ENCODE measurements around the gene LENG9. TPM values are rescaled to one million over a fixed set of nuclear protein-coding genes. Genes with fewer than 3 reads are reported as not detected.

Gene LENG9
- total RNA-seq, 1 donor from 2014 or later: 5.0 TPM

DNA sequence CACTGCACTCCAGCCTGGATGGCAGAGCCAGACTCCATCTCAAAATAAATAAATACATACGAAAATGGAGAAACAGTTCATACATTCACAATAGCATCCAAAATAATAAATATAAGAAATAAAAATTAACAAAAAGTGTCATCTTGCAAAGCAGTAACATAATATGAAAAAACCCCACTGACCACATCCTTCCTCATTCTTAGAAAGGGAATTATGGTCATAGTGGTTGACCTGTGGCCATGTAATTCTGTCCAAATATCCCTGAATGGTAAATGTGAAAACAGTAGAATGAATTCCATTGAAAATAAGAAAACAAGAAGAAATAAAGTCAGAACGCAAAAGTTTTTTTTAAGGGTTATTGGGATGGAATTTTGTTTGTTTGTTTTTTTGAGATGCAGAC lies 16.5 kb upstream of the LENG9 start:
- intact Hi-C loops (cut with micrococcal nuclease): no loop called here

DNA sequence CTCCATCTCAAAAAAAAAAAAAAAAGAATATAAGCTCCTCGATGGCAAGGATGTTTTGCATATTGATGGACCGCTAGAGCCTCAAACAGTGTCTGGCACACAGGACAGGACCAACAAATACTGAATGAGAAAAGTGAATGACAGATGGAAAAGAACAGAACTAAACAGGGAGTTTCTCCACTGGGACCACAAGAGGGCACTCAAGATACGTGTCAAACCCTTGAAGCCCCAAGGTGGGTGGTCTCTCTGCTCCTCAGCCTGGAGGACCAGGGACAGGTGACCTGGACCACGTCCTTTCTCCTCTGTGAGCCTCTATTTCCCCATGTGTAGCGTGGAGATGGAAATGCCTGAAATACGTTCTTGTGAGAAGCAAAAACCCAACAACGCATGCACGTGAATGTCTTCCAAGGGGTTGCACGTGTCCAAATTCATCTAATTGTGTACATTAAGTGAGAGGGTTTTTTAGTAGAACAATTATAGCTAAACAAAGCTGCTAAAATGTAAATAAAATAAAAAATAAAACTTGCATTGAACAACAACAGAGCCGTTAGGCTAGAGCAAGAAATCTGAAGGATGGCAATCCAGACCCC lies 15.2 kb upstream of the LENG9 start:
- intact Hi-C loops (cut with micrococcal nuclease): no loop called here

DNA sequence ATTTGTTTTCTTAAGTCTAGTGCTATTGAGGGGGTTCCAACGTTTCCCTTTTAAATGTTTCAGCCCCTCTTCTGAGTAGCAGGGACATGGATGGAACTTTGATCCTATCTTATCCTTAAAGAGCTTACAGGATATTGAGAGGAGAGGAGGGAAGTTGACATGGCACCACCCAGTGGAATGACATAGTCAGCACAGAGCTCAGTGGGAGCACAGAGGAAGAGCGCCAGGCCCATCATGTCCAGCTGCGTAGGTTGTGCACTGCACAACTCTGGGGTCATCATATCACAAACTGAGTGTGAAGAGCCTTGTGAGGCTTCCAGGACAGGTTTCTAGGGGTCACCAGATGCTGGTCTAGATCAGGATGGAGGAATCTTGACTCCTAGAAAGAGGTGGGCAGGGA lies 14.1 kb upstream of the LENG9 start:
- intact Hi-C loops (cut with micrococcal nuclease): no loop called here

DNA sequence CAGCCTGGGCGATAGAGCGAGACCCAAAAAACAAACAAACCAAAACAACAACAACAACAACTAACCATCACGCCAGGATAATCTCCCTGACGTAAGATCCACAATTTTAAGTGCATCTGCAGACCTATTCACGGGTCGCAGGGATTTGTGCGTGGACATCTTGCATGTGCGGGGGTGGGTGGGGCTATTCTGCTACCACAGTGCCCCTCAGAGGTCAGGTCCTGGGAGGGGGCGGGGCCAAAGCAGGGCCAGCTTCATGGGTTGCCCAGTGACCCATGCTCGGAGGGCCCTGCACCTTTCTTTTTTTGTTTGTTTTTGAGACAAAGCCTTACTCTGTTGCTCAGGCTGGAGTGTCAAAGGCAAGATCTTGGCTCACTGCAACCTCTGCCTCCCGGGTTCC lies 12.1 kb upstream of the LENG9 start:
- intact Hi-C loops (cut with micrococcal nuclease): no loop called here

DNA sequence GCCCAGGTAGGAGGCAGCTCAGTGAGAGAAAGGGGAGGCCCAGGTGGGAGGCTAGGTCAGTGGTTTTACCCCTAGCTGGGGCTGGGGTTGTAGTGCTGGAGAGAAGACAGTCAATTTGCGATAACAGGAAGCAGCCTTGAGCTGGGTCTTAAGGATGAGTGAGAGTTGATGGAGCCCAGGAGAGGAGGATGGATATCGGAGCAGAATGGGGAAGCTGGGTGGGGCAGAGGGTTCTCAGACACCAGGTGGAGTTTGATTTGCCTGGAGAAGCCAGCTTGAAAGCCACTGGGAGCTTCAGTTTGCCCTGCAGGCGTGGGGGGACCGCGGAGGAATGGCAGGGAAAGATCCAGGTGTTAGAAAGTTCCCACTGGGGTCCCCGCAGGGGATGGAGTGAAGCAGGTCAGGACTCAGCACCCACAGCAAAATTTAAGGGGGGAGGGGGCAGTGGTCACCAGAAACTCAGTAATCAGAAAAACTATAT lies 10.4 kb upstream of the LENG9 start:
- intact Hi-C loops (cut with micrococcal nuclease): no loop called here

DNA sequence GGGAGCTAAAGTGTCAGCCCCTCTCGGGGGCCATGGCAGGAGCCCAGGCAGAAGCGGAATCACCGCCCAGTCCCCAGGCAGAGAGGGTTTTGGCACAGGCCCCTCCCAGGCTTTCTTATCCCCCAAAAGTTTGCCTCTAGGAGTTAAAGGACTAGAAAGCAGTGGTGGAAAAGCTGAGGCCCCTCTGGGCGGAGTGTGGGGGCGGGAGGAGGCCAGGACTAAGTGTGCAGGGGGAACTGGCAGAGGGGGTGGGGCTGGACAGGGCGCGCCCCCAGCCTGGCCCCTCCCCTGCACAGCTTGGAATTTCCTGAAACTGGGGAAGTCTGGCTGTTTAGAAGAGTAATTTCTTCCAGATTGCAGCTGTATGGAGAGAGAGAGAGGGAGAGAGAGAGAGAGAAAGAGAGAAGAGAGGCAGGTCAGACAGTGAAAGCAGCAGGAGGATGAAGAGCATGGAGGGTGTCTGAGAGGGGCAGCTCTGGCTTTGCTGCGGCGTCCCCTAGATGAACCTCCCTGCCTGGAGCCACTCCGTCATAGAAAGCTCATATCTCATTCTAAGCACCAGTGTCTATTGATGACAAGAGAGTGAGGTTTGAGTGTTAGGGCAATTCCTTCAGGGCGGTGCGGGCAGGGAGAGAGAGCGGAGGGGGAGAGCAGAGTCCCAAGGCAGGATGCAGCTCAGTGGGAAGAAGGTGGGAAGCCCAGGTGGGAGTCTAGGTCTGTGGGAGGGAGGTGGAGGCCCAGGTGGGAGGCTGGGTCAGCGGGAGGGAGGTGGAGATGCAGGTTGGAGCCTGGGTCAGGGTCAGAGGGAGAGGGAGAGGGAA lies 9.7 kb upstream of the LENG9 start, which contains the start of gene CDC42EP5:
Gene CDC42EP5 (minus strand): TSS at position 226 of the 821 bp plus-strand sequence. CDS start 7,749 bp downstream, outside the sequence.
- intact Hi-C loops (cut with micrococcal nuclease): no loop called here

DNA sequence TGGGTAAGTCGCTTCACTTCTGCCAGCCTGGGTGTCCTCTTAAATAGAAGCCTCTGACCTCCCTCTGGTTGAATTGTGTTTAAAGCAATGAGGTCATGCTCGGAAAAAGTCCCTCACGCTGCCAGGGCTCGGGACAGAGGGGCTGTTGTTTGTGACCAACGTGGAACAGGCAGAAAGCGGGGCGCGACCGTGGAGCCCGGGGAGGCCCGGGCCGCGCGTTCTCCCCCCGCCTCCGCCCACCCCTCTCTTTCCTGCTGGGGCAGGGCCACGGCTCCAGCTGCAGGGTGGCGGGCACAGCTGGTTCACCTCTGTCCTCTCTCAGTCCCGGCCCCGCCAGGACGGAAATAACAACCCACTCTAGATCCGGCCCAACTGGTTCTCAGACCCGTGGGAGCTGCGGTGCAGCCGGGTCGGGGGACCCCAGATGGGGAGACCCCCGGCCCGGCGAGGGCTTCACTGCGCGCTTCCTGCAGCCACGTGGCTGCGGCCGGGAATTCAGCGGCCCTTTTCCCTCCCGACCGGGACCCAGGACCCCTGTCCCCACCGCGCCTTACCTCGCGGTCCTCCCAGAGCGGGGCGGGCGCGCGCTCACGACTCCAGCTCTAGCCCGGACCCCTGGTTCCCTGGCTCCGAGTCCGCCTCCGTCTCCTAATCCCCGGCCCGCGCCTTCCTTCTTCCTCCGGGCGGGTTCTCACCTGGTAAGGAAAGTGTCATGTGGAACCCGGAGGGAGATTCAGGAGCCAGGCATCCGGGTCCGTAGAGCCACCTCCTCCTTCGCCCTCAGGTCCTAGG lies 7.6 kb upstream of the LENG9 start:
- intact Hi-C loops (cut with micrococcal nuclease): no loop called here

DNA sequence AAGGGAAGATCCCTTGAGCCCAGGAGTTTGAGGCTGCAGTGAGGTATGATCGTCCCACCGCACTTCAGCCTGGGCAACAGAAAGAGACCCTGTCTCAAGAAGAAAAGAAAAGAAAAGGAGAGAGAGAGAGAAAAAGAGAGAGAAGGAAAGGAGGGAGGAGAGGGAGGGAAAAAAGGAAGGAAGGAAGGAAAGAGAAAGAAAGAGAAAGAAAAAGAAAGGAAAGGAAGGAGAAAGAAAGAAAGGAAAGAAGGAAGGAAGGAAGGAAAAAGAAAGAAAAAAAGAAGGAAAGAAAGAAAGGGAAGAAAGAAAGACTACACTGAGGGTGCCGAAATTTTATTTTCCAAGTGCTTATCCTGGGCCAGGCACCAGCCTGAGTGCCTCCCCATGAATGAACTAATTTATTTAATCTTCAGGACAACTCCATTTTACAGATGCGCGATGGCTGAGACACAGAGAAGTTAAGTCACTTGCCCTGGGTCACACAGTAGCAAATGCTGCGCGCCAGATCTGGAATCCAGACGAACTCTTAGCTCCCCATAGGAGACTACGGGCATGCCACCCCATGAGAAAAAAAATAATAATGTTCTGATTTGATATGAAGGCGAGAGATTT lies 6.8 kb upstream of the LENG9 start:
- intact Hi-C loops (cut with micrococcal nuclease): no loop called here

DNA sequence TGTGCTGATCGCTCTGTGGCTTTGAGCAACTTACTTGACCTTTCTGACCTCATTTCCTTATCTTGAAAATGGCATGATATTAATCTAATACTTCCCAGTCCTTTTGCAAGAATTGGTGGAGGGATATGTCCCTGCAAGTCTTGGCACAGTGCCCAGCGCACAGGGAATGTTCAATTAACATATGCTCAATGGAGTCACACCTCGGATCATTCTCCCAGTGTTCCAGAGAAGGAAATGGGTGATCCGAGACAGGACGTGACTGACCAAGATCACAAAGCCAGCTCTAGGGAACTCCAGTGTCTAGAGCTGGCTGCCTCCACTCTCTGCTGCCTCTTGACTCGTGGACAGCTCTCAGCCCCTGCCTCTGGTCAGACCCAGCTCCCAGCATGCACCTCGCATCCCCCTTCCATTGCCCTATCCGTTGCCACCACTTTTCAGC lies 5.9 kb upstream of the LENG9 start:
- intact Hi-C loops (cut with micrococcal nuclease): loop anchor here (10.0 kb wide), 1 partner anchor 785 kb away; the partner anchor contains the start of gene PPP6R1

DNA sequence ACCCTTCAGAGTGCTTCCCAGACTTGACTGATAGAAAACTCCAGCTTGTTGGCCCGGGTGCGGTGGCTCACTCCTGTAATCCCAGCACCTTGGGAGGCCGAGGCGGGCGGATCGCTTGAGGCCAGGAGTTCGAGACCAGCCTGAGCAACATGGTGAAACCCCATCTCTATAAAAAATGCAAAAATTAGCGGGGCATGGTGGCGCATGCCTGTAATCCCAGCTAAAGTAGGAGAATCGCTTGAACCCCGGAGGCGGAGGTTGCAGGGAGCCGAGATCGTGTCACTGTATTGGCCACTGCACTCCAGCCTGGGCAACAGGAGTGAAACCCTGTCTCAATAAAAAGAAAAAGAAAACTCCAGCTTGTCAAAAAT lies 2.5 kb upstream of the LENG9 start:
- intact Hi-C loops (cut with micrococcal nuclease): loop anchor here (10.0 kb wide), 1 partner anchor 789 kb away; the partner anchor contains the start of gene PPP6R1

DNA sequence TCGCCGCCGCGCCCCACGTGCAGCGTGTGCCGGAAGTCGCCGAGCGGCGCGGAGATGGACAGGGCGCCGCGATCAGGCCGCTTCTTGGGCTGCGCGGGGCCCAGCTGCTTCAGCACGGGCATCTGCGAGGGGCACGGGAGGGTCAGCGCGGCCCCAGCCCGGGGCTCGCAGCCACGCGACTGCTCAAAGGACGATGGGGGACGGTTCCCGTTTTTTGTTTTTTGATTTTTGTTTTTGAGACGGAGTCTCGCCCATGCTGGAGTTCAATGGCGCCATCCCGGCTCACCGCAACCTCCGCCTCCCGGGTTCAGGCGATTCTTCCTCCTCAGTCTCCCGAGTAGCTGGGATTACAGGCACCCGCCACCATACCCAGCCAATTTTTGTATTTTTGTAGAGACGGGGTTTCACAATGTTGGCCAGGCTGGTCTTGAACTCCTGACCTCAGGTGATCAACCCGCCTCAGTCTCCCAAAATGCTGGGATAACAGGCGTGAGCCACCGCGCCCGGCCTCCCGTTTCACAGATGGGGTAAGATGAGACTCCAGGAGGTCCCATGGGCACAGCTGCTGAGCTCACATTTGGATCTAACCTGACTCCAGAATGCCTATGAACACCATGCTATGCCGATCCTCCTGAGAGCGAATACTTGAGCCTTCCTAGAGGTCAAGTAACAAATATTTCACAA lies 2.0 kb upstream of the LENG9 start:
- intact Hi-C loops (cut with micrococcal nuclease): loop anchor here (2.0 to 10.0 kb wide), 2 partner anchors 789 to 1011 kb away; partner anchors contain the start of genes PPP6R1 and ZNF628

DNA sequence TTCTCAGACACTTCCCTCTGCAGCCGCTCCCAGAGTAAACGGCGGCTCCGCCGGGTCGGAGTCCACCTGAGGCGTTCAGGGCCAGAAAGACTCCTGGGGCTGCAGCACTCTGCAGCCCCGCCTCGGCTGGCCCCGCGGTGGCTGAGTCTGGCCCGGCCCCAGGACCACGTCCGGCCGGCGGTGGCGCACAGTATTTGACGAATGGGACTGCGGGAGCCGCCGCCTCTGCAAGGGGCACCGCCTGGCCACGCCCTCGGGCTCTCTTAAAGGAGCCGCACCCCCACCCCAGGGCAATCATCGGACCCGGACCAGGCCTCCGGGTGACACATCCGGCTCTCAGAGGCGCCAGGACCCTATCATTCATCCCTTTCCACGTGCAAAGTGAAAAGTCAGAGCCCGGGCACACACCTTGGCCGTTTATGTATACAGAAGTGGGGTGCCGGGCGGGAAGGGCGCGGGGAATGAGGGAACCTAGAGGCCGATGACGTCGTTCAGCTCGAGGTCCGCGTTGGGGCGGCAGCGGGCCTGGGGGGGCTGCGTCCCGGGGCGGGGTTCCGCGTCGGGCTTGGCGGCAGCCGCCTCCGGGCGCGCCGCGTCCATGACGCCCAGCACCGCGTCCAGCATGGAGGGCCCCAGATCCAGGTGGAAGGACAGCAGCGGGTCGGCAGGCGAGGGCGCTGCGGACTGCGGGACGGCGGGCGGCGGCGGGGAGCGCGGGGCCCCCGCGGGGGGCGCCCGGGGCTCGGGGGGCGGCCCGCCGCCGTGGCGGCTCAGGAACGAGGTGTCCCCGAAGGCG lies 1.2 kb upstream of the LENG9 start:
- intact Hi-C loops (cut with micrococcal nuclease): loop anchor here (1.0 to 10.0 kb wide), 9 partner anchors 303 to 1177 kb away; partner anchors contain the start of genes CNOT3, HSPBP1, MYADM and NDUFA3

DNA sequence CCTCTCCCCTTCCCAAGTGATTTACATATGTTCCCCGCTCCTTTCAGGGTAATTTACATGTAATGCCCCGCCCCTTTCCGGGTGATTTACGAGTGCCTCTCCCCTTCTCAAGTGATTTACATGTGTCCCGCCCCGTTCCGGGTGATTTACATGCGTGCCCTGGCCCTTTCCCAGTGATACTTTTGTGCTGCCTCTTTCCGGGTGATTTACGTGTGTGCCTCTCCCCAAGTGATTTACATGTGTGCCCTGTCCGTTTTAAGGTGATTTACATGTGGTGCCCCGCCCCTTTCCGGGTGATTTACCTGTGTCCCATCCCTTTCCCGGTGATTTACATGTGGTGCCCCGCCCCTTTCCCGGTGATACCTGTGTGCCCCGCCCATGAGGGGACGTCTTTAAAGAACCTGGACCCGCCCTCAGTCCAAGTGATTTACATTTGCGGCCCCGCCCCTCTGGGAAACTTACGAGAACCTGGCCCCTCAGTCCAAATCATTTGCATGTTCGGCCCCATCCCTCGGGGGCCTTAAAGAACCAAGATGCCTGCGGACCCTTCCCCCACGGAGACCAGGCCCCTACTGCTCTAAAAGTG lies 559 bp upstream of the LENG9 start:
- intact Hi-C loops (cut with micrococcal nuclease): loop anchor here (1.0 to 10.0 kb wide), 9 partner anchors 302 to 1178 kb away; partner anchors contain the start of genes CNOT3, HSPBP1, MYADM and NDUFA3

DNA sequence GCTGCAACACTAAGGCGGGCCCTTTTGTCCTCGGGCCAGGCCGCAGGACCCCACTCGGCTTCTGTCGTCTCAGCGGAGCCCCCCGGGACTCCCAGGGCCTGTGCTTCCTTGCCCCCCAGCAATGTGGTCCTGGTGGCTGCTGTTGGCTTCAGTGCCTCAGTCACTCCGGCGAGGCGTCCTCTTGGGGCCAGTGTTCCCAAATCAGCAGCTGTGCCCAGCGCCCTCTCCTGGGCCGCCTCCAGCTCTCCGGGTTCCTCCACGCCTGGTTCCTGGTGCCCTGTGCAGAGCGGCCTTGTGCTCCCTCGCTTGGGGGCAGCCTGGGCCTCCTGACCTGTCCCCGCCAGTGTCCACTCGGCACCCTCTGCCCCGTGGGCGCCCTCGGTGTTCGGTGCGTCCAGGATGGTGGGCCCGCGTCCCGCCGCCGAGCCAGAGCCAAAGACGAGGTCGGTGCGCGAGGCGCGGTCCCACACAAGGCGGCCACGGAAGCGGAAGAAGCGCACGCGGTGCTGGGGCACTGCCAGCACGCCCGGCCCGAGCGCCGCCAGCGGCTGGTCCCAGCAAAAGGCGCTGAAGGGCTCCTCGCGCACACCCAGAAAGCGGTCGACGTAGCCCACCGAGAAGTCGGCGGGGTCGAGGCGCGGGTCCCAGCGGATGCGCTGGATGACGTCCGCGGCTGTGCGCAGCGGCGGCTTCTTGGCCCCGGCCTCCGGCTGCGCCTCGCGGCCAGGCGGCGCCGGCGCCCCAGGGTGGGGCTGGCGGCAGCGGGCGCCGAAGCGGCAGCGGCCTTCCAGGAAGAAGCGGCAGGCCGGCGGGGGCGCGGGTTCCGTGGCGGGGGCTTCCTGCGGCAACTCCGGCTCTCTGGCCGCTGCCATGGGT lies 685 bp downstream of the LENG9 start:
- intact Hi-C loops (cut with micrococcal nuclease): loop anchor here (1.0 to 10.0 kb wide), 8 partner anchors 14 to 1179 kb away; partner anchors contain the start of genes CNOT3, LENG8, MBOAT7 and MYADM

DNA sequence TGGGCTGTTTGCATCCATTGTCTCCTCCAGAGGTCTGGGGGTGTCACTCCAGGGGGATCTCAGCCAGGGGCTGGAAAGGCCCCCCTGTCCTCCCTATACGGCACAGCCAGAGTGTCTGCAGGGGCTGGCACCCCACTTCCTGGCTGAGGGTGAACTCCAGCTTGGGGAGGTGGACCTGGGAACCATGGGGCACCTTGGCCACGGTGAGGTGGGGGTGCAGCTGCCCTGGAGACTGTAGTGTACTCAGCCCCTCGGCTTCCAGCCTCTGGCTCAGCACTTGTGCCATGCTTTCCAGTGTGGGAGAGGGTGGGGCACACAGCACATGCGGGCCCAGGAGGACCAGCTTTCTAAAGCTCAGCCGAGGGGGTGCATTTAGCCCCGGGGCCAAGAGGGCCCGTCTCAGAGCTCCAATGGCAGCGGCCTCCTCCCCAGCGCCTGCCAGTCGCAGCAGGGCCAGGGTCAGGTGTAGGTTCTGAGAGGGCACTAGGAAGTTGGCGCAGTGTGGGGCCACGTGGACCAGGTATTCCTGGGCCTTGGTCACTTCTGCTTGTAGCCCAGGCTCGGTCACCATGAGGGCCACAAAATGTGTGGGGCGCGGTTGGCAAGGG lies 1.4 kb downstream of the LENG9 start:
- intact Hi-C loops (cut with micrococcal nuclease): loop anchor here (5.0 to 10.0 kb wide), 6 partner anchors 300 to 1180 kb away; partner anchors contain the start of genes CNOT3, MYADM, NDUFA3 and OSCAR

DNA sequence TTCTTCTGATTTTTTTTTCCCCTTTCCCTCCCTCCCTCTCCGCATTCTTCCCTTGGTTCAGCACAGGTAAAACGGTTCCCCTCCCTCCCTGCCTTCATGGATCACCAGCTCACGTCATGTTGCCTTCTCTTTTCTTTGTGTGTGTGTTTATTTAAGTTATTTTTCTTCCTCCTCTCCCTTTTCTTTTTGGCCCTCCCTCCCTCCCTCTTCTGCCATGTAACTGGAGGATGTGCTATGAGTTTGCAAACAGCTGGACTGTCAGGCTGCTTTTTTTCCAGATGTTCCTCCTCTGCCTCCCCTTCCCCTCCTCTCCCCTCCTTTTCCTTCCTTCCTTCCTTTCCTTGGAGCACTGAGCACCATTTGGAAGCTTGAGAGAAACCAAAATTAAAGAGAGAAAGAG lies 2.0 kb downstream of the LENG9 start:
- intact Hi-C loops (cut with micrococcal nuclease): loop anchor here (5.0 to 10.0 kb wide), 6 partner anchors 299 to 1181 kb away; partner anchors contain the start of genes CNOT3, MYADM, NDUFA3 and OSCAR

DNA sequence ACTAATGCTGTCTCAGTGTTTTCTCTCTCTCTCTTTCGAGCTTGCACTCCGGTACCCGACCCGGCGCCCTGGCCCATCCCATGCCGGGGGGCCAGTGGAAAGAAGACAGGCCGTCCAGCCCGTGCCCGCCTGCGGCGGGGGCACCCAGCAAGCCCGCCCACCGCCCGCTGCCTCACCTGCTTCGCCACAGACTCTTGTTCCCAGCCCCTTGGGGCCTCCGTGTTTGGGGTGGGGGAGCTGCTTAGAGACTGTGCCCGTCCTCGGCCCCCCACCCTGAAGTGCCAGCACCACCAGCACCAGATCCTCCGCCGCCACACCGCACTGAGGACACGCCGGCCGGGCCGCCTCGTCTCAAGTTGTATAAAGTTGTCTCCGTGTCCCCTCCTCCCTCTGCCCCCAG lies 2.4 kb downstream of the LENG9 start:
- intact Hi-C loops (cut with micrococcal nuclease): loop anchor here (5.0 to 10.0 kb wide), 6 partner anchors 299 to 1181 kb away; partner anchors contain the start of genes CNOT3, MYADM, NDUFA3 and OSCAR

All from T-helper 2 cell treated with Interferon-gamma antibody and Interleukin-4, amounts not matched to agents 100 ng/mL and 5 ng/mL, for 36 hours (primary cell).